K562 (cell line): ENCODE results near the gene SAPCD1. TPM values are rescaled to one million over a fixed set of nuclear protein-coding genes. Genes with fewer than 3 reads are reported as not detected.

Experiments
- MEF2D ChIP-seq: conservative IDR thresholded peaks from 2 replicates; pipeline ENCODE4 v1.6.1; 2016; ENCODE audit warnings: low read depth, missing genetic modification characterization, missing compliant biosample characterization
- MYC ChIP-seq, 2 experiments: fragments of 250-450 bp in 1 of 2; sonication (Bioruptor Pico) in 1 of 2; IDR thresholded peaks; 2 replicates each; pipeline versions ENCODE4 v1.5.1 to v1.6.1; 2012 to 2021; ENCODE audit warnings: low read depth in 2 of 2, borderline replicate concordance in 1 of 2, improper control_type of control experiment in 1 of 2, low read length in 1 of 2, mild to moderate bottlenecking in 1 of 2, moderate library complexity in 1 of 2
- RBFOX2 ChIP-seq: fragments of 200-400 bp; formaldehyde crosslinking; IDR thresholded peaks from 2 replicates; pipeline ENCODE4 v1.6.1; 2017; ENCODE audit warnings: low read depth, mild to moderate bottlenecking, low read length, moderate library complexity
- SETDB1 ChIP-seq: IDR thresholded peaks from one replicate; pipeline ENCODE4 v1.6.1; 2012; ENCODE audit warnings: low read length, control low read depth, inconsistent platforms
- ZNF347 ChIP-seq: fragments of 450-650 bp; formaldehyde crosslinking; IDR thresholded peaks from 2 replicates; pipeline ENCODE4 v1.4.0; 2020; ENCODE audit warnings: low read depth, mild to moderate bottlenecking, moderate library complexity
- polyA plus RNA-seq, 8 experiments: library from polyadenylated mRNA; depleted of rRNA in 4 of 8; stranded (reverse) in 5 of 8; unstranded in 3 of 8; fragments of >200 nt; fragmentation: Nextera tagmentation in 2 of 8; fragmentation: Illumina TruSeq in 1 of 8; extraction: Ambion mirVana in 2 of 8; extraction: Trizol in 1 of 8; gene quantifications; 2 replicates each; pipeline versions ENCODE4 v1.2.1 to v1.2.3, GENCODE V29; 2011 to 2014; ENCODE audit warnings: inconsistent platforms in 1 of 8, missing spikeins in 1 of 8
- total RNA-seq, 7 experiments: library from RNA; depleted of rRNA in 6 of 7; stranded (reverse); fragments of >200 nt in 6 of 7; fragmentation: Illumina TruSeq in 2 of 7; extraction: Trizol in 2 of 7; gene quantifications; 2 replicates each; pipeline versions ENCODE4 v1.2.1 to v1.2.3, GENCODE V29; 2011 to 2021; ENCODE audit warnings: low replicate concordance in 1 of 7
- TF ChIP-seq, protein P1 (sequence below), 3 experiments: fragments of 200-800 bp in 1 of 3; fragments of 250-450 bp in 1 of 3; fragments of 450-650 bp in 1 of 3; sonication (Bioruptor Pico) in 1 of 3; sonication (Bioruptor generic) in 1 of 3; formaldehyde crosslinking in 1 of 3; IDR thresholded peaks; 2 replicates each; pipeline versions ENCODE4 v1.6.1 to v1.8.0; 2016 to 2022; ENCODE audit warnings: mild to moderate bottlenecking in 2 of 3, missing genetic modification characterization in 2 of 3, missing compliant biosample characterization in 1 of 3, moderate library complexity in 1 of 3
- TF ChIP-seq, protein P2 (sequence below): sonication (generic); formaldehyde crosslinking; IDR thresholded peaks from 2 replicates; pipeline ENCODE4 v1.8.1; 2023; ENCODE audit warnings: mild to moderate bottlenecking, missing genetic modification reagents
- TF ChIP-seq, protein P3 (sequence below): fragments of 150-350 bp; conservative IDR thresholded peaks from 2 replicates; pipeline ENCODE4 v1.6.1; 2014; ENCODE audit warnings: low read length

SAPCD1 gene
- total and polyA plus RNA-seq, 9 of the 15 experiments (the other 6 are each of a cell fraction or from before 2014, with no cell fraction given): 2.6 to 30.2 (median 7.4) TPM

DNA sequence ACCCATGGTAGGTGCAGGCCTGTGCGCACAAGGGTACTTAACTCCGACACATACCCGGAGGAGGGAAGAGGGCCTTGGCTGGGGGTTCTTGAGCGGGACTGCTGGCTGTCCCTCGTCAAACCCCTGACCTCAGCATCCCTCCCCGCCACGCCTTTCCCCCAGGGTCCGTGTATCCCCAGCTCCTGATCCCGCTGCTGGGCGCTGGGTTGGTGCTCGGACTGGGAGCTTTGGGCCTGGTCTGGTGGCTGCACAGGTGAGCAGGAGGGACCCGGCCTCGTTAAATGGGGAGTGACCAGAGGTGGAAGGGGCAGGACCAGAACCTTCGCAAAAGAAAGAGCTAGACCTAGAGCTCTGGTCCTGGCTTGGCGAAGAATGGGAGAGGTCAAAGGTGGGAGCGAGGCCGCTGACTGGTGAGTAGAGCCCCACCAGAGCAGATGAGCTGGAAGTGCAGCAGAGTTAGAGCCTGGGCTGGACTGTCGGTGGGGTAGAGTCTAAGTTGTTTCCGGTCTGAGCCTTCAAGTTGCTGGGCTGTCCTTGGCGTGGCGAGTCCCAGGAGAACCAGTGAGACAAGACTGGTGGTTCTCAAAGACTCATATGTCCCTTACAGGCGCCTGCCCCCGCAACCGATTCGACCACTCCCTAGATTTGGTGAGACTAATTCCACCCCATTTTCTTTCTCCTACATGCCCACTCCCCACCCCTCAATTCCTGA, 38.3 kb upstream of the SAPCD1 start (continued):
- TF ChIP-seq, protein P1, sequence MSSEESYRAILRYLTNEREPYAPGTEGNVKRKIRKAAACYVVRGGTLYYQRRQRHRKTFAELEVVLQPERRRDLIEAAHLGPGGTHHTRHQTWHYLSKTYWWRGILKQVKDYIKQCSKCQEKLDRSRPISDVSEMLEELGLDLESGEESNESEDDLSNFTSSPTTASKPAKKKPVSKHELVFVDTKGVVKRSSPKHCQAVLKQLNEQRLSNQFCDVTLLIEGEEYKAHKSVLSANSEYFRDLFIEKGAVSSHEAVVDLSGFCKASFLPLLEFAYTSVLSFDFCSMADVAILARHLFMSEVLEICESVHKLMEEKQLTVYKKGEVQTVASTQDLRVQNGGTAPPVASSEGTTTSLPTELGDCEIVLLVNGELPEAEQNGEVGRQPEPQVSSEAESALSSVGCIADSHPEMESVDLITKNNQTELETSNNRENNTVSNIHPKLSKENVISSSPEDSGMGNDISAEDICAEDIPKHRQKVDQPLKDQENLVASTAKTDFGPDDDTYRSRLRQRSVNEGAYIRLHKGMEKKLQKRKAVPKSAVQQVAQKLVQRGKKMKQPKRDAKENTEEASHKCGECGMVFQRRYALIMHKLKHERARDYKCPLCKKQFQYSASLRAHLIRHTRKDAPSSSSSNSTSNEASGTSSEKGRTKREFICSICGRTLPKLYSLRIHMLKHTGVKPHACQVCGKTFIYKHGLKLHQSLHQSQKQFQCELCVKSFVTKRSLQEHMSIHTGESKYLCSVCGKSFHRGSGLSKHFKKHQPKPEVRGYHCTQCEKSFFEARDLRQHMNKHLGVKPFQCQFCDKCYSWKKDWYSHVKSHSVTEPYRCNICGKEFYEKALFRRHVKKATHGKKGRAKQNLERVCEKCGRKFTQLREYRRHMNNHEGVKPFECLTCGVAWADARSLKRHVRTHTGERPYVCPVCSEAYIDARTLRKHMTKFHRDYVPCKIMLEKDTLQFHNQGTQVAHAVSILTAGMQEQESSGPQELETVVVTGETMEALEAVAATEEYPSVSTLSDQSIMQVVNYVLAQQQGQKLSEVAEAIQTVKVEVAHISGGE (CRISPR knock-in tag; IDR thresholded peaks at IDR 0.05): no peak
- peak; percentile 51 for TF ChIP-seq RBFOX2
- TF ChIP-seq, protein P2, sequence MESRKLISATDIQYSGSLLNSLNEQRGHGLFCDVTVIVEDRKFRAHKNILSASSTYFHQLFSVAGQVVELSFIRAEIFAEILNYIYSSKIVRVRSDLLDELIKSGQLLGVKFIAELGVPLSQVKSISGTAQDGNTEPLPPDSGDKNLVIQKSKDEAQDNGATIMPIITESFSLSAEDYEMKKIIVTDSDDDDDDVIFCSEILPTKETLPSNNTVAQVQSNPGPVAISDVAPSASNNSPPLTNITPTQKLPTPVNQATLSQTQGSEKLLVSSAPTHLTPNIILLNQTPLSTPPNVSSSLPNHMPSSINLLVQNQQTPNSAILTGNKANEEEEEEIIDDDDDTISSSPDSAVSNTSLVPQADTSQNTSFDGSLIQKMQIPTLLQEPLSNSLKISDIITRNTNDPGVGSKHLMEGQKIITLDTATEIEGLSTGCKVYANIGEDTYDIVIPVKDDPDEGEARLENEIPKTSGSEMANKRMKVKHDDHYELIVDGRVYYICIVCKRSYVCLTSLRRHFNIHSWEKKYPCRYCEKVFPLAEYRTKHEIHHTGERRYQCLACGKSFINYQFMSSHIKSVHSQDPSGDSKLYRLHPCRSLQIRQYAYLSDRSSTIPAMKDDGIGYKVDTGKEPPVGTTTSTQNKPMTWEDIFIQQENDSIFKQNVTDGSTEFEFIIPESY (CRISPR knock-in tag): peak; percentile 8; the same call in 1 of the 2 replicates
- TF ChIP-seq MYC (IDR thresholded peaks at IDR 0.05; ENCODE audit: low read depth, low read length): no peak
- no peak for TF ChIP-seq MYC (CRISPR knock-in tag; IDR thresholded peaks at IDR 0.05; ENCODE audit: borderline replicate concordance, low read depth)
- TF ChIP-seq SETDB1: no peak
- TF ChIP-seq ZNF347: no peak
- TF ChIP-seq MEF2D (tag): no peak
- TF ChIP-seq, protein P3, sequence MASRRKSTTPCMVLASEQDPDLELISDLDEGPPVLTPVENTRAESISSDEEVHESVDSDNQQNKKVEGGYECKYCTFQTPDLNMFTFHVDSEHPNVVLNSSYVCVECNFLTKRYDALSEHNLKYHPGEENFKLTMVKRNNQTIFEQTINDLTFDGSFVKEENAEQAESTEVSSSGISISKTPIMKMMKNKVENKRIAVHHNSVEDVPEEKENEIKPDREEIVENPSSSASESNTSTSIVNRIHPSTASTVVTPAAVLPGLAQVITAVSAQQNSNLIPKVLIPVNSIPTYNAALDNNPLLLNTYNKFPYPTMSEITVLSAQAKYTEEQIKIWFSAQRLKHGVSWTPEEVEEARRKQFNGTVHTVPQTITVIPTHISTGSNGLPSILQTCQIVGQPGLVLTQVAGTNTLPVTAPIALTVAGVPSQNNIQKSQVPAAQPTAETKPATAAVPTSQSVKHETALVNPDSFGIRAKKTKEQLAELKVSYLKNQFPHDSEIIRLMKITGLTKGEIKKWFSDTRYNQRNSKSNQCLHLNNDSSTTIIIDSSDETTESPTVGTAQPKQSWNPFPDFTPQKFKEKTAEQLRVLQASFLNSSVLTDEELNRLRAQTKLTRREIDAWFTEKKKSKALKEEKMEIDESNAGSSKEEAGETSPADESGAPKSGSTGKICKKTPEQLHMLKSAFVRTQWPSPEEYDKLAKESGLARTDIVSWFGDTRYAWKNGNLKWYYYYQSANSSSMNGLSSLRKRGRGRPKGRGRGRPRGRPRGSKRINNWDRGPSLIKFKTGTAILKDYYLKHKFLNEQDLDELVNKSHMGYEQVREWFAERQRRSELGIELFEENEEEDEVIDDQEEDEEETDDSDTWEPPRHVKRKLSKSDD: no peak
